Measurements from ENCODE around the gene C14orf180. TPM values are rescaled to one million over a fixed set of nuclear protein-coding genes. Genes with fewer than 3 reads are reported as not detected.

The C14orf180 gene
- total RNA-seq, 1 donor from 2014 or later: not detected

- H4K20me1 ChIP-seq (ENCODE audit: low read depth): no peaks in the 10 kb centered on the region
- Mint-ChIP-seq H3K4me1 (no peaks in the 10 kb centered on the region), H3K27me3 (ENCODE audit: insufficient read depth, low read depth) (peaks cover 13% of the 10 kb centered on the region), H3K9me3 (no peaks in the 10 kb centered on the region), H3K27ac (no peak overlapping the region), H3K36me3 (no peaks in the 10 kb centered on the region), H3K4me3 (no peak overlapping the region)
- H3F3A ChIP-seq (ENCODE audit: low read depth): no peaks in the 10 kb centered on the region
- no peak overlapping the region for H3K4me2 ChIP-seq
- no peak overlapping the region for H3K4me3 ChIP-seq
- H3K9me3 ChIP-seq (ENCODE audit: low read depth): no peaks in the 10 kb centered on the region
- TF ChIP-seq EZH2phosphoT487 (IDR thresholded peaks at IDR 0.05) (no peak), EZH2 (IDR thresholded peaks at IDR 0.05) (no peak), CTCF (IDR thresholded peaks at IDR 0.05) (no peak)
- peaks cover 3% of the 10 kb centered on the region for H3K4me1 ChIP-seq
- no peaks in the 10 kb centered on the region for H3K36me3 ChIP-seq
- no peak overlapping the region for H2AFZ ChIP-seq (replicated peaks)
- DNase-seq (ENCODE audit: low spot score): no peak
- H3K27me3 ChIP-seq: no peaks in the 10 kb centered on the region
- H3K27ac ChIP-seq: no peak overlapping the region
- H3K9ac ChIP-seq: no peak overlapping the region
- H3K79me2 ChIP-seq (ENCODE audit: low read depth): no peaks in the 10 kb centered on the region
Observed at GRCh38 chr14:104637546-104638003, 58.0 kb downstream of the C14orf180 start.

GRCh38 chr14:104638190-104638589, 58.6 kb downstream of the C14orf180 start:
- Mint-ChIP-seq H3K36me3 (no peaks in the 10 kb centered on the region), H3K9me3 (no peaks in the 10 kb centered on the region), H3K27me3 (ENCODE audit: insufficient read depth, low read depth) (peaks cover 13% of the 10 kb centered on the region), H3K4me1 (no peaks in the 10 kb centered on the region), H3K27ac (peak overlapping the region; percentile 24), H3K4me3 (no peak overlapping the region)
- no peak for TF ChIP-seq EZH2phosphoT487 (IDR thresholded peaks at IDR 0.05)
- no peak for TF ChIP-seq CTCF (IDR thresholded peaks at IDR 0.05)
- no peak for TF ChIP-seq EZH2 (IDR thresholded peaks at IDR 0.05)
- Histone ChIP-seq H3K27me3 (no peaks in the 10 kb centered on the region), H3F3A (ENCODE audit: low read depth) (no peaks in the 10 kb centered on the region), H3K36me3 (no peaks in the 10 kb centered on the region), H2AFZ (replicated peaks) (no peak overlapping the region), H3K9me3 (ENCODE audit: low read depth) (no peaks in the 10 kb centered on the region), H3K4me3 (no peak overlapping the region), H3K4me2 (no peak overlapping the region), H3K9ac (no peak overlapping the region), H3K4me1 (peaks cover 3% of the 10 kb centered on the region), H4K20me1 (ENCODE audit: low read depth) (no peaks in the 10 kb centered on the region), H3K79me2 (ENCODE audit: low read depth) (no peaks in the 10 kb centered on the region), H3K27ac (no peak overlapping the region)
- DNase-seq (ENCODE audit: low spot score): peak; percentile 32

DNA sequence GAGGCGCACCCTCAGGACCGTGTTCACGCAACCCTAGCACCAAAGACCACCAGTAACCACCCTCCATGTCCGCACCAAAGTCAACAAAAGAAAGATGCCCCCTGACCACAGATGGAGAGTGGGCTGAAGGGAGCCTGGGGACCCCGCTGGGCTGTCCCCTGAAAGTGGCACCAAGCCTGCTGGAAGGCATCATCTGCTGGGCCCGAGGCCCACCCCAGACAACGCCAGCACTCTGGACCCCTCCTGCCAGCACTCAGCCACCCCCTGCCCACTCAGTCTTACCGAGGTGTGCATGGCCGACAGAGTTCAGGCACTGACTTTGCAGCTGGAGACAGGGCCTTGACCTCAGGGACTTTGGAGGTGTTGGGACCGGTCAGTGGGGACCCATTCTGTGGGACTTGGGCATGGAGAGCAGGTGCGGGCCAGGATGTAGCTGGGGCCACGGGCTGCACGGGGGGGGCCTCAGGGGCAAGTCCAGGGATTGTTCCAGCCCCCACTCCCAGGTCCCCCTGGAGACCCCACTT, 59.4 kb downstream of the C14orf180 start:
- peaks cover 3% of the 10 kb centered on the region for H3K4me1 Mint-ChIP-seq
- no peaks in the 10 kb centered on the region for H3F3A ChIP-seq (ENCODE audit: low read depth)
- no peak overlapping the region for H2AFZ ChIP-seq (replicated peaks)
- H3K4me3 ChIP-seq: no peak overlapping the region
- no peaks in the 10 kb centered on the region for H3K27me3 ChIP-seq
- no peaks in the 10 kb centered on the region for H3K9me3 ChIP-seq (ENCODE audit: low read depth)
- H3K4me3 Mint-ChIP-seq: no peak overlapping the region
- no peak overlapping the region for H3K9ac ChIP-seq
- DNase-seq (ENCODE audit: low spot score): no peak
- H3K79me2 ChIP-seq (ENCODE audit: low read depth): no peaks in the 10 kb centered on the region
- no peaks in the 10 kb centered on the region for H3K36me3 ChIP-seq
- H3K9me3 Mint-ChIP-seq: no peaks in the 10 kb centered on the region
- H4K20me1 ChIP-seq (ENCODE audit: low read depth): no peaks in the 10 kb centered on the region
- H3K36me3 Mint-ChIP-seq: no peaks in the 10 kb centered on the region
- TF ChIP-seq EZH2 (IDR thresholded peaks at IDR 0.05) (no peak), EZH2phosphoT487 (IDR thresholded peaks at IDR 0.05) (no peak), CTCF (IDR thresholded peaks at IDR 0.05) (no peak)
- H3K4me2 ChIP-seq: no peak overlapping the region
- H3K27ac Mint-ChIP-seq: no peak overlapping the region
- peaks cover 3% of the 10 kb centered on the region for H3K4me1 ChIP-seq
- peaks cover 14% of the 10 kb centered on the region for H3K27me3 Mint-ChIP-seq (ENCODE audit: insufficient read depth, low read depth)
- H3K27ac ChIP-seq: no peak overlapping the region

All from neural progenitor cell (in vitro differentiated cells).